Hindlimb muscle (tissue), 1 donor: ENCODE measurements around the gene ETV6. TPM values are rescaled to one million over a fixed set of nuclear protein-coding genes. Genes with fewer than 3 reads are reported as not detected.

Source experiments
- DNase-seq: peaks from one replicate; pipeline ENCODE4 v3.0.0-alpha.2; 2013
- polyA plus RNA-seq: library from polyadenylated mRNA; unstranded; fragments of 120-200 nt; gene quantifications from one replicate; pipeline ENCODE4 v1.2.1, GENCODE V29; 2013; ENCODE audit not compliant: insufficient read length

Gene ETV6
- polyA plus RNA-seq, 1 donor: 12.1 TPM

DNA sequence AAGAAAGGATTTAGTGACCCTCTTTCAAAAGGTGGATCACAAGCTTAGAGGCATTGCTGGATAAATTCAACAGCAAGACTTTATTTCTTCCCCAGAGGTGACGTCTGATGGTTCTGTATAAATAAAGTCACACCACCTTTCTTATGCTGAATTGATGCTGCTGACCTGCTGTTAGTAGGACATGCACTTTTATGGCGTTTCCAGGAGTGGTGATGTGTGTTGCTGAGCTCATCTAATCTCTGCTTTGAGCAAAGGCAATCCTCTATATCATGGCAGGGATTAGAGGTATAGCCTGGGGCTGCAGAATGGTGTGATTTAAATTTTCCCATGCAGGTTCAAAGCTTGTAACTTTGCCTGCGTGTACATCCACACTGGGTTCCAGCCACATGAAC, 94.9 kb downstream of the ETV6 start:
- no peak for DNase-seq

DNA sequence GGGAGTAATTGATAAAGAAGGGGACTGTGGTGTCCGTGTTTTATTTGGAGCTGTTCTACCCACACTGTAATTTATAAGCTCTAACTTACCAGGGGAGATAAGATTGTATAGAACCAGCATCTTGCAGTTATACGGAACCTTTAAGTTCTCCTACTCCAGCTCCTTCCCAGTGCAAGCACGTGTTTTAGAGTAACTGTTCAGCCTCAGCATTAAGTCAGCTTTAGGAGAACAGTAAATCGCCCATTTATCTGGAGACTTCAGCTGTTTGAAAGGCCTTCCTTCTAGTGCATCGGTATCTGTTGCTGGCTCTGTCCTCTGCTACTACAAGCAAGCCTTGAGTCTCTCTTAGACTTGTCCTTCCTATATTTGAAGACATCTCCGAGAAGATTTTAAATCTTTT, 95.6 kb downstream of the ETV6 start:
- DNase-seq: no peak

DNA sequence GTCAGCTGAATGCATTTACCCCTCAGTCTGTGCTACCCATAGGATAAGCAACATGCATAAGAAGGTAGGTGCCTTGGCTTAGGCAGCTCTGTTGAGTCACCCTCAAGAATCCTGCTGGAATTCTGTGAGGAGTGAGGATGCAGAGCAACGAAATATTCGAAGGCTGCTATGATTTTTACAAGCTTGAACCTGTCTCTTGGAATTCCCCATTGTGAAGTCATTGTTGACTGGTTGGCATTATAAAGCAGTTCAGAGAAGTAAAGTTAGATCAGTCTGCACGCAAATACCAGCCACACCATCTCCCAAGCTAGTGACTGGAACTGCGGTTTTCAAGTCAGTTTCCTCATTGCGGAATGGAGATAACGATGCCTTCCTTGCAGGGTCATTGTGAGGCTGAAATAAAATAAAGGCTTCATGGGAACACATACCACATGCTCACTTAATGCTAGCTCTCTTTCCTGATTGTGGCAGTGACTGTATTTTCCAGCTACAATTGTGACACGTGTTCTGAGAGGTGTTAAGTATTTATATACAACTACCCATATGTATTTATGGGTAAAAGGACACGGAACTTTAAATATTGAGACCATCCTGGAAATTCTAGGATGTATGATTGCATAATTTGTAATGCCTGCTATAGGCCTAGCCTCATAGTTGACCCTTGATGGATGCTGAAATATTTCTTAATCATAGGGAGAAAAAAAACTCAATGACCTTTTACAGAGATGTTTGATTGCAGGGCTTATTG, 96.7 kb downstream of the ETV6 start:
- DNase-seq: no peak

DNA sequence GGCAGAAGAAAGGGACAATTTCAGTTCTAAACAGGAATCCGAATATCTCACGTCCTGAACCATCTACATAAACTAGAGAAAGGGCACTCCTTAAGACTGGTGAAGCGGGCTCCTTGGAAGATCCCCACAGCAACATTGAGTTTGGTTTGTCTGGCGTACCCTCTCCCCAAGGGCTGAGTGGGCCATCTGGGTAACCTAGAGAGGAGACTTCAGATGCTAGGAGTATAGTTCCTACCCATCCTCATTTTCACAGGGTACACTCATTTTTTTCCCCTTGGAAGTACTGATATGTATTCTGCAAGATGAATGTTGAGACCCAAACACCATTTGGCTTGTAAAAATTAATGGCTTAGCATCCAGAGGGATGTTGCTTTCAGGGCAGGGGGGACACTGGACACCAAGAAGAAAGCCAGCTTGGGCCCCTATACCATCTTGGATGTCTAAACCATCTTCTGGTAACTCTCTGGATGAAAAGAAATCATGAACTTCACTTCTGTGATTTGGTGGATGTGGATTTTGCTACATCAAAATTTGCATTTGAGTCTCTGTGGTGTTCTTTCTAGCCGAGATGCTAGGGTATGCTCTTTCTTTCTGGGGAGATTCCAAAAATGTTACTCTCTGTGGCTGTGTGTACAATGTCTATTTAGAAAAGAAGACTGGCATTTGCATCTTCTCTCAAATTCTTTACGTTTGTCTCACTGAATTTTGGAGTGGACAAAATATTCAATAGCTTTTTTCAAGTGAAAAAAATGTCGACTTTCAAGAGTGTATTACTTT, 97.7 kb downstream of the ETV6 start:
- no peak for DNase-seq

DNA sequence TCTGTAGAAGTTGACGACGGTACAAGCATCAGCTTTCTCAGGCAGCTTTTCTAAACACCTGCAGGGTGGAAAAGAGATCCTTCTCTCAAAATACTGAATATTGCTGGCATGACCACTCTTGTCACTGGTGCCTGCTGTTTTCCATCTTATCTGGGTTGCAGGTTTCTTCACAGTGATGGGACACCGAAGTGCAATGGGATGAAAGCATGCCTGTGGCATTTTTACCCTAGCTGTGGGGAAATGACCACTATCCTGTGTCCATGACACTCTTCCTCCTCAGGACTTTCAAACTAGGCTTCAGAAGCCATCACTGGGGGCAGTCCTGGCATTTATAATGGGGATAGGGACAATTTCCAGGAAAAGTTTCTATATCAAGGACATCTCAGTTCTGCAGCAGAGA, 98.5 kb downstream of the ETV6 start:
- no peak for DNase-seq

DNA sequence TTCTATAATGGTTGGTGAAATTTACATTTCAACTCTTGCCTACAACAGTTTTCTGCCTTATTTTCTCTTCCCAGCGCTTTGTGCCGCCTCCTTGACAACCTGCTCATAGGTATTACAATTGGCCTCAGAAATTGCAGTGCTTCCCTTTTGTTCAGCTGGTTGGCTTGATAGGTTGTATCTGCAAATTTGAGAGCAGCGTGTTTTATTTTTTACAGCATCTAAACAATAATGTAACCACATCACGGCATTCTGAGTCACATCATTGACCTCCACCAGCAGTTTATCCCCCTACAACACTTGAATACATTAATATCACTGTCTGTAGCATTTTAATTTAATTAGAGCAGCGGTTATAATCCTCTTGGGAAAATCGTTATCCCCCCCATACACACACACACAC, 99.4 kb downstream of the ETV6 start:
- DNase-seq: no peak

DNA sequence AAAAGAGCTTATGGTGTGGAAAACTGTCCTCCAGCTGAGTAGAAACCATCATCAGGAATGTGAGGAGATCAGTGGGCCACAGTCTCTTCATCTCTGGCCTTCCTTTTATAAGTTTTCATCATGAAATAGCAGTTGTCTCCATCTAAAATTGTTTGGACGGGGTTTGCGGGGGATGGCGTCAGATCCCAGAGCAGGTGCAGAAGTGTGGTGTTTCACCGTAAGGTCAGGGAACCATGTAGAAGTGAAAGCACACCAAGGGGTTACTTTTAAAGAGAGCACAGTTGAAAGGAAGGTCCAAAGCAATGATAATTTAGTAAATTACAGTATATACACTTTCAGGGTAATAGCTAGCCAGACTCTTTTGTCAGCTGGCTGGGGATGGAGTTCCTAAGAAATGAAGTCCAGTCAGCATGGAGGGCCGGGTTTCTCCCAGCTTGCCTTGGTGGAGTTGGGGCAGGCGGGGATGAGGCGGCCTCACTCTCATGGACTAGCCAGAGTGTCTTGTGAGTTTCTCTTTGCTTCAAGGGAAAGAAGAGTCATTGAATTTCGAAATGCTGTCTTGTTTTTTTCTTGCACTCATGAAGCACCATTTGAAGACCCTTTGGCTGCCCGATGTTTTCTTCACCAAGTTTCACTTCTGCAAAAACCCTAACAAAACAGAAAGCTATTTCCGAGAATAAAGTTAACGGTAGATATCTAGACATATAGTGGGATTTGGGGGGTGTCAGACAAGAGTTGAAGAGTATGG, 100.6 kb downstream of the ETV6 start:
- no peak for DNase-seq

DNA sequence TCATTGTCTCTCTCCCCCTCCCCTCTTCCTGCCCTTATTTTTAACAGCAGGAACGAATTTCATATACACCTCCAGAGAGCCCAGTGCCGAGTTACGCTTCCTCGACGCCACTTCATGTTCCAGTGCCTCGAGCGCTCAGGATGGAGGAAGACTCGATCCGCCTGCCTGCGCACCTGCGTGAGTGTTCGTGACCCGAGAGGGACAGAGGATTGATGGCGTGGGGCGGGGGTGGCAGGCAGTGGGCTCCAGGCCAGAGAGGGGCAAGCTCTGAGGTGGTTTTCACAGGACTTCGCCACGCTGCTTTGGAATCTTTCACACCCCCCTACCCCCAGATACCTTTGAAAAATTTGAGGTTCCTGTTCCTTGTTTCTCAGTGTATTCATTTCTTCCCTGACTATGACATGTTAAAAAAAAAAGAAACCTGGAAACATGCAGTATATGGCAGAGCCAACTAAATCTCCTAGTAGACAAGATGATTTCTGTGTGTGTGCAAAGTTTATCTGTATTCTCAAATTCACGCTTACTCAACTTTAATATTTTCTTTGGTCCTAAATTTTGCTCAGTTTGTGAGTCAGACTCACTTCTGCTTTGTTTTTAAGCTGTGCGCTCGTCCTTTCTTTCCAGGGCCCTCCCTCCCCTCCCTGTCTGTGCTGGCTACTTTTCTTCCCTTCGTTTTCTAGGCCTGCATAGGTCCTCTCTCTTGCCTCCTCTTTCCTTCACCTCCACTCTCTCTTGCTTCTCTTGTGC, 103.1 kb downstream of the ETV6 start:
- no peak for DNase-seq

DNA sequence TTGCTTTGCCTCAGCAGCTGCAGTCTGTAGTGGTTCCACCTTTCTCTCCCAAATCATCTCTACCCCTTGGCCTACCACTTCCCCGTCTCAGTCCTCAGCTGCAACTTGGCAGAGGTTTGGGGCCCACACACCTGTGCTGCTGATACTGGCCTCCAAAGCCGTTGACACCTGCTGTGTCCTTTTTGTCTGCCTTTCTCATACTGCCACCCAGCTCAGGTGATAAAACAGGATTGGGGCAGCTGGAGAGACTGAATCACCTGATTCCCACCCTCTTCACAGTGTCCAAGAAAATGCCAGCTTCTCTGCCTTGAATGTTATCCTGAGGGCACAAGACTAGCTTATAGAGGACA, 103.7 kb downstream of the ETV6 start:
- no peak for DNase-seq

DNA sequence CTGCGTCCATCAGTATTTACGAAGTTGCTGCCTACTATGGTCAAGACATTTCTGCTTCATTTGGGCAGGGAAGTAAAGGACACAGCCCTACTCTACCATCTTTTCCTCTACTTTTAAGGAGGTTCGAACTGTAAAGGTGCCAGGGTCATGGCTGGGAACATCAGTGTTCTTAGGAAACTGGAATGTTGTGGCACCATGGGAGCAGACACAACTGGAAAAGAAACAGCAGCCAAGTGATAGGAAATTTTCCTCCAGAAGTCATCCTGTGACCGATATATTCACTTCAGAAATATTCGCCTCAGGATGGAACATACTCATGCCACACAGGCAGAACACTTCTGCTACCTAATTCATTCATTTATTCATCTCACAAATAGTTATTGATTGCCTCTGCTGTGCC, 104.4 kb downstream of the ETV6 start:
- no peak for DNase-seq

DNA sequence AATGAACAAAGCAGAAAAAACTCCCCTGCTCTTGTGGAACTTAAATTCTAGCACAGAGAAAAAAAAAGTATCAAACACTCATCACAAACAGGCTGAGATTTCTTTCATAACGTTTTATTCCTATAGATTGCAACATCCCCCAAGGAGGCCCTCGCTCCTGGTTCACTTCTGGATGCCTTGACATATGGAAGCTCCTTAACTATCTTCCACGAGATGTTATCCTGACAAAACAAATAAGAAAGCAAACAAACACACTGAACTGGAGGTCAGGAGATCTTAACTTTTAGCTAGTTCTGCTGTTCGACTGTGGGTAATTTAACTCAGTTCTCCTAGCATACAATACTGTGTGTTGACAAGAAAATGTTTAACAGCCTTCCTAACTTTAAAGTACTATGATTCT, 104.8 kb downstream of the ETV6 start:
- no peak for DNase-seq

DNA sequence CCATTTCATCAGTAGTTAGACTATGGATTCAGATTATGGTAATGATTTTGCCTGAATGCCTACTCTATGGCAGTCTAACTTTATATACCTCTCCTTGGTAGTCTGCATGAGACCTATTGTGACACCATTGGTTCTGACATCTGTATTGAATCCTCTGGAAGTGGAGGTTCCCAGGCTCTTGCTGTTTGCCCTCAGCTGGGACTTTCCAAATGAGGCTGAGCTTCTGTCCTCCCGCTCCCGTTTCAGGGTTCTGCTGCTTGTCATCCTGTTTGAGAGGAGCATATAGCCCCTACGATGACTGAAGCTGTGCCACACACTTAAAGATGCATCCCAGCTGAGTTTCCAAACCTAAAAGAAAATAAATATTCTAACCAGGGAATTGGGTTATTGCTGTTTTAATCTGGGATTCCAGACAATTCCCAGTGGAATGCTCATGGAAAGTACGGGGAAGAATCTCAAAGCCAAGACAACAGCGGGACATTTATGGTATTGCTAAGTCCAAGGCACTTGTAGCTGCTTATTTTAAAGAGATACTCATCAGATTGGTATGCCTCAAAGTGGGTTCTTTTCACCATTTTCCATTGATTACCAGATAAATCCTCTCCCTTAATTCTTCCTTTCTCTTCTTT, 105.9 kb downstream of the ETV6 start:
- DNase-seq: no peak

DNA sequence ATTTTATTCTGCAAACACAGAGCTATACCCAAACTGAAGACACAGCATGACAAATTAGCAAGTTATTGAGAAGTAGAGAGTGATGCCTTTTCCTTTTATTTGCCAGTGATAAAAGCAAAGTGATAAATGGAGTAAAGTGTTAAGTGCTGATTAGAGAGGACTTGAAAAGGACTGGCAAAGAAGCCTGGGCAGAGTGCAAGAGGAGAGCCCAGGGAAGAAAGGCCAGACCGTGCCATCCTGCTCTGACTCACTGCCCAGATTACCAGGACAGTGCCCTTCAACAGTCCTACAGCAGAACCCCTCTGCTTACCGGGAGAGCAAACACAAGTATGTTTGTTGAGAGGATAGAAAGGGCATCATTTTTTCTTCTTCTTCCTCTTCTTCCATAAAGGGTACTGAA, 106.5 kb downstream of the ETV6 start:
- DNase-seq: no peak

DNA sequence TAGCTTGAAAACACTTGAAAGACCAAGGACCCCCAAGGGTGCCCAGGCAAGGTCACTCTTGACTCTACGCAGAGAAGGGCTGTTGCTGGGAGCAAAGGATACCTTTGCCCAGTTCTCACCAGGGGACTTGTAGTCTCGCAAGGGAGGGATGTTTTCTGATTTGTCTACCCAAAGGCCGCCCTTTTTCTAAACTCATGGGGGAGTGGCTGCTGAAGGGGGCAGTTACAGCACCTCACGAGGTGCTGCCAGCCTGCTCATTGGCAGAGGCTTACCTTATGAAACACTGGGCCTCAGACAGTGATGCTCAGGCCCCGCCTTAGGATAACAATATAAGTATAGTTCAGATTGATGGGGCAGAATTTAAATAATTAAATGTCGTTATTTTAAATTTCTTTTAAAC, 107.0 kb downstream of the ETV6 start:
- no peak for DNase-seq

DNA sequence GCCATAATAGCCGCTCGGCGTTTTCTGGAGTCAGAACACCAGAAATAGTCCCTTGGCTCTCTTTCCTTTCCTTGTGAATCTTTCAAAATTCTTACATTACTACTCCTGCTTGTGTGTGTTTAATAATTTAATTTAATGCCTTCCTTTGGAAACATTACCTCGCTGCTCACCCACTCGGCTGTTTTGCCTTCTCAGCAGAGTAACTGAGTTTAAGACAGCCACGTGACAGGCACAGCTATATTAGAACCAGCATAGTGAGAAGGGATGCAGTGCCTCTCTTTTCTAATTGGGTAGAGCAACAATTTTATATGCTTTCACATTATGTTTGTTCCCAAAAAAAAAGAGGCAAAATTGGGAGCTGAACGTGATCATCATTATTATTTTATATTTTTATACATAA, 107.6 kb downstream of the ETV6 start:
- no peak for DNase-seq

DNA sequence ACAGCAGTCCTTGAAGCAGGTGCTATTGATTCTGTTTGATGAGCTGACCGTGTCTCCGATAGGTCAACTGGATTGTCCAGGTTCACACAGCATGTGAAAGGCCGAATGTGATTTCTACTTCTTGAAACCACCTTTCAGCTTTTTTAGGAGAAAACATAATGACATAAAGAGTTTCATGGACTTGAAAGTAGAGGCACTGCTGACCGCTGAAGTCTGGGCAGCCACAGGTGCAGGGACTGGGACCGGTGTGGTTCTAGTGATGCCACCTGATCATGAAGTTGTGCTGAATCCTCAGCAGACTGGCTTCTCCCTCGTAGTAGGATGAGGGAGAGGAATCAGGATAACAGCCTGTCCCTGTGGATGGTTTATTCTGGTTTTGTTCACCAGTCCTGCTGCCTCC, 108.1 kb downstream of the ETV6 start:
- DNase-seq: no peak

DNA sequence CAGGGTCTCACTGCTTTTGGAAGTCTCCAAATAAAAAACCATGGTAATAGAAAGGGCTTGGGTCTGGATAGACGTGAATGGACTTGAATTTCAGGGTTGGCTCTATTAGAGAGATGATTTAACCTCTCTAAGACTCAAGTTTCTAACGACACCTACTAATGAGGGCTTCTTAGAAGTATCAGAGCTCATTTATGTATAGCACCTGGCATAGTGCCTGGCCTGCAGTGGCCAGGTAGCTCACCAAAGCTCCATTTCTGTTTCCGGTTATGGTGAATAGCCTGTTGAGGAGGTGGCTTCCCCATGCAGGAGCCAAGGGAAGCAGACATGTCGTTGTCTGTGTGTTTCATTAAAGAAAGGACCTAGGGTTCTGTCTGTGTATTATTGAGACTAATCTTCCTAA, 108.6 kb downstream of the ETV6 start:
- no peak for DNase-seq

DNA sequence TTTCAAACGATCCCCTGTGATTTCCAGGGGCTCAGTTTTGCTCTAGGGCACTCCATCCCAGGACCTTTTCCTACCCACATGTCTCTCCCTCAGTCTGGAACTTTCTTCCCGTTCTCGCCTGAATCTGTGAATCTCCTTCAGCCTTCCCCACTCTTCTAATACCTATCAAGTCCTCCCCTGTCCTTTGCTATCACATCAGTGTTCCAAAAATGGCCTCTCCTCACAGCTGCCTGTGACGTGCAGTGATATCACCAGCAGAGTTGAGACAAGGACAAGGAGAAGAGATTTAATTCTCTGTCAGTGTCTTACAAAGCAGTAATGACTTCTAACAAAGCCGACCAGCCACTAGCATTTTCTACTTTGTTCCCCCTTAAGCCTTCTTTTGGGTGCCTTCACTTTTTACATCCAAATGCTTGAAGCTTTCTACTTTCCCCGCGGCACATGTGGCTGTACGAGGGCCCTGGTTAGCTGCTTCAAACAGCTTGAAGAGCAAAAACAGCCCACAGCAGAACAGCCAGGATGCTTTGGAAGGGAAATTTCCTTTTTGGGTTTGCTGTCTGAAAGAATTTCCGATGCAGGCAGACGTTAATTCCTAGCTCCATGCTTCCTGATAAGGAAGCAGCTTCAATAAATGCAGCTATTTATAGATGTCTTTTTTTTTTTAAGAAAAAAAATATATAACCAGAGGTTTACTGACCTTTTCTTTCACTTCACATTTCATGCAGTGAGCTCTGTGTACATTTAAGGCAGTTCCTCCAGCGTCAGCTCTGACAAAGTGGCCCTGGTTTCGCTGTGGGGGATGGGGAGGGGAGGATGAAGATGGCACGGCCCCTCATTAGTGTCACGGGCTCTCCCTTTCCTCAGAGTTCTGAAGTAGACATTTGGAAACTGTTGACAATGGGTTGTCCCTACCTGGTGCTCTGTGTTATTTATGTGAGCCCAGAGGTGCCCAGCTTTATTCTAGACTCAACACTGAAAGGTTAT, 109.3 kb downstream of the ETV6 start:
- no peak for DNase-seq

DNA sequence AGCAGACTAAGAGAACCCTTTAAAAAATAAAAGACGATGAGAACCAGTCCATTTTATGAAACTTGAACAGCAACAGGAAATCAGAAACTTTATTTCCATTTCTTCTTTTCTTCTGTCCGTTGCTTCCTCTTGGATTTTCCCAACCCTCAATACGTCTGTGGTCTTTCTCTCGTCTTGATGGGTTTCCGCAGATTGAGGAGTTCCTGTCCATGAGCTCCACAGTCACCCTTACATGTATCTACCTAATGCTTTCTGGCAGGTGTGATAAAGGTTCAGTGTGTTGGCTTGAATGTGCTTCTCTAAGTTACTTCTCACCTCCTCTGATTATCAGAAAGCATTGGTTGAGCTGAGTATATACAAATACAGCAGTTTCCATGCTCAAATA, 110.0 kb downstream of the ETV6 start:
- DNase-seq: no peak

DNA sequence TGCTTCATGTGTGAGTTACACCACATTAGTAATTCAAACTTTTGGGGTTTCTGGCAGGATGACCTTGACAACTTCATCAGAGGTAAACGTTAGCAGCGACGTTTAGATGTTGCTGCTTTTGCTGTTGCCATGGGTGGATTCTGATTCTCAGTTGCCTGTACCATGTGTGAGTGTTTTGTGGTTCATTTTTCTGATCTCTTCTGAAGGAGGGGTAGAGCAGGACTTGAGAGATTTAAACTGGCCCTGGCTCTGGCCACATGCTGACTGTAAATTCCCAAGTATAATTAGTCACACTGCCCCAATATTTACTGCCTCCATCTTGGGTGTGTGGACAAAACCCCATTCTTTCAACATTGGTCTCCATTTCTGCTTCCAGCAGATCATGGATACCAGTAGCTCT, 110.4 kb downstream of the ETV6 start:
- no peak for DNase-seq

DNA sequence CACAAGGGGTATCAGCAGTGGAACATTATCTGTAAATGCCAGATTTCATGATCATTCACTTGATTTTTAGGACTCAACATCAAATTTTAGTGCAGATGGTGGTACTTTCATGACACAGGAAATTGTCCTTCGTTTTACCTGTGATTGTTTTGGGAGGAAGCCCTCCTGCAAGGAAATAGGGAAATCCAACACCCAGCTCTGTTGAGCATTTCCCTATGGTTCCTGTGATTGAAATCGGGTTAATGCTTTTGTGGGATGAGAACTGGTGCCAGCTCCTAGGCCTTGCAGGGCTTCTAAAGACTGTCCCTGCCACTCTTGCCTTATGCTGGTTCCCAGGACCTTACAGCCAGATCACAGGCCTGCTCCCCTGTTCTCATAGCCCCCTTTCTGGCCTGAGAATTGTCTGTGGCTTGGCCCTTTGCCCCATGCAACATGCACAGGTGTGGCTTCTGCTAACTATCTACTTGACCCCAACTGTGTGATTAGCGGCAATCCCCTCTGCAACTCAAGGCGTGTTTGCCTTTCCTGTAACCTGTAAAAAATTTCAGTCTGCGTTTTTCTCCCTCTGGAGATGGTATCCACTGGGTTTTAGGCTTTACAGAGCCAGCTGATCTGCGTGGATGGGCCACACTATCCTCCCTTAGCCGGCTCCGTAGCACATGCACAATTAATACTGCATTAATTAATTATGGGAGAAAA, 112.5 kb downstream of the ETV6 start:
- DNase-seq: no peak
